ENCODE data around the gene DNAH2.
A peak's percentile ranks its signal among the peaks of the same experiment; 100 is the strongest.

DNAH2 gene

GRCh38 chr17:7856011-7856810, 138.7 kb downstream of the DNAH2 start:
- POLR2A ChIA-PET, result interaction anchor here (0.6 to 2.6 kb wide), 10 partner anchors 11 to 284 kb away, joined by 3 to 31 read pairs (median 6); partner anchors contain the start of genes CHD3 and RNF227
- under 1% methylated on average over 17 of the region's 29 CpGs for WGBS (ENCODE audit: insufficient coverage)
- peak overlapping the region; percentile 88 to 93 for H3K27ac ChIP-seq (ENCODE audit: insufficient read depth in 1 of 2, low read depth in 1 of 2, low read length in 2 of 2, poor library complexity in 1 of 2, severe bottlenecking in 2 of 2)
- peaks cover 3 to 47% (median 24%) of the 10 kb centered on the region in 4 experiments for H3K36me3 ChIP-seq (ENCODE audit: control insufficient read depth in 4 of 4, insufficient read depth in 4 of 4, low read length in 3 of 4)
- DNase-seq, result peak; percentile 87 to 98 (median 95)
- peaks cover 5 to 50% (median 42%) of the 10 kb centered on the region in 4 experiments for H3K4me1 ChIP-seq (ENCODE audit: control extremely low read depth in 1 of 4, control insufficient read depth in 4 of 4, insufficient read depth in 4 of 4, low read length in 3 of 4)
- H3K27me3 ChIP-seq (replicated peaks in 2 of 5; ENCODE audit: control insufficient read depth in 4 of 5, insufficient read depth in 5 of 5, low read length in 4 of 5), result no peaks in the 10 kb centered on the region
- CTCF ChIA-PET, result interaction anchor here (0.6 to 3.1 kb wide), 11 partner anchors 12 to 158 kb away, joined by 3 to 16 read pairs (median 6); no protein-coding TSS in a partner anchor
- peak overlapping the region; percentile 56 to 93 (median 86) for H3K4me3 ChIP-seq (ENCODE audit: control insufficient read depth in 1 of 7, extremely low read depth in 1 of 7, insufficient read depth in 4 of 7, low read depth in 2 of 7, low read length in 6 of 7)
- no peaks in the 10 kb centered on the region for H3K9me3 ChIP-seq (ENCODE audit: control extremely low read depth in 1 of 5, control insufficient read depth in 4 of 5, insufficient read depth in 2 of 5, low read depth in 1 of 5, low read length in 4 of 5)

- peak; percentile 99 to 100 (median 100) for DNase-seq
- peaks cover 7 to 48% (median 25%) of the 10 kb centered on the region in 4 experiments for H3K36me3 ChIP-seq (ENCODE audit: control insufficient read depth in 4 of 4, insufficient read depth in 4 of 4, low read length in 3 of 4)
- 0% methylated on average over 62 of the region's 64 CpGs for WGBS (ENCODE audit: insufficient coverage)
- H3K27me3 ChIP-seq (replicated peaks in 2 of 5; ENCODE audit: control insufficient read depth in 4 of 5, insufficient read depth in 5 of 5, low read length in 4 of 5), result no peaks in the 10 kb centered on the region
- H3K27ac ChIP-seq (ENCODE audit: insufficient read depth in 1 of 2, low read depth in 1 of 2, low read length in 2 of 2, poor library complexity in 1 of 2, severe bottlenecking in 2 of 2), result peak within 1 kb of the TSS; percentile 88 to 93
- H3K4me1 ChIP-seq (ENCODE audit: control extremely low read depth in 1 of 4, control insufficient read depth in 4 of 4, insufficient read depth in 4 of 4, low read length in 3 of 4), result peaks cover 5 to 43% (median 38%) of the 10 kb centered on the region in 4 experiments
- ChIA-PET POLR2A (interaction anchor here (0.7 to 2.6 kb wide), 14 partner anchors 12 to 284 kb away, joined by 3 to 31 read pairs (median 4); partner anchors contain the start of genes CHD3, KDM6B and RNF227), CTCF (interaction anchor here (0.6 to 3.1 kb wide), 17 partner anchors 10 to 170 kb away, joined by 3 to 16 read pairs (median 5); partner anchors contain the start of genes CHD3 and TP53)
- peak within 1 kb of the TSS; percentile 56 to 93 (median 86) for H3K4me3 ChIP-seq (ENCODE audit: control insufficient read depth in 1 of 7, extremely low read depth in 1 of 7, insufficient read depth in 4 of 7, low read depth in 2 of 7, low read length in 6 of 7)
- no peaks in the 10 kb centered on the region for H3K9me3 ChIP-seq (ENCODE audit: control extremely low read depth in 1 of 5, control insufficient read depth in 4 of 5, insufficient read depth in 2 of 5, low read depth in 1 of 5, low read length in 4 of 5)
Observed at GRCh38 chr17:7856811-7857712, 139.5 kb downstream of the DNAH2 start, which contains the start of gene NAA38. TSS of gene NAA38 (minus strand) at chr17:7857559. CDS start at chr17:7857463, 96 bp downstream.

GRCh38 chr17:7857713-7858521, 140.4 kb downstream of the DNAH2 start, which contains the start of gene CYB5D1:
TSS of gene CYB5D1 (plus strand) at chr17:7858003. CDS start at chr17:7858135, 132 bp downstream.
- Histone ChIP-seq H3K9me3 (ENCODE audit: control extremely low read depth in 1 of 5, control insufficient read depth in 4 of 5, insufficient read depth in 2 of 5, low read depth in 1 of 5, low read length in 4 of 5) (no peaks in the 10 kb centered on the region), H3K4me3 (ENCODE audit: control insufficient read depth in 1 of 7, extremely low read depth in 1 of 7, insufficient read depth in 4 of 7, low read depth in 2 of 7, low read length in 6 of 7) (peak within 1 kb of the TSS; percentile 56 to 93 (median 86)), H3K36me3 (ENCODE audit: control insufficient read depth in 4 of 4, insufficient read depth in 4 of 4, low read length in 3 of 4) (peaks cover 7 to 41% (median 20%) of the 10 kb centered on the region in 4 experiments), H3K27me3 (replicated peaks in 2 of 5; ENCODE audit: control insufficient read depth in 4 of 5, insufficient read depth in 5 of 5, low read length in 4 of 5) (no peaks in the 10 kb centered on the region), H3K4me1 (ENCODE audit: control extremely low read depth in 1 of 4, control insufficient read depth in 4 of 4, insufficient read depth in 4 of 4, low read length in 3 of 4) (peaks cover 5 to 38% (median 37%) of the 10 kb centered on the region in 4 experiments), H3K27ac (ENCODE audit: insufficient read depth in 1 of 2, low read depth in 1 of 2, low read length in 2 of 2, poor library complexity in 1 of 2, severe bottlenecking in 2 of 2) (peak within 1 kb of the TSS; percentile 88 to 93)
- ChIA-PET CTCF (interaction anchor here (0.6 to 14.9 kb wide), 16 partner anchors 9 to 170 kb away, joined by 3 to 316 read pairs (median 6); partner anchors contain the start of genes CHD3 and TP53), POLR2A (interaction anchor here (0.7 to 2.6 kb wide), 12 partner anchors 10 to 283 kb away, joined by 3 to 31 read pairs (median 3); partner anchors contain the start of genes CHD3 and KDM6B)
- peak; percentile 95 to 97 (median 97) for DNase-seq
- WGBS (ENCODE audit: insufficient coverage), result 4% methylated on average over 47 of the region's 48 CpGs

GRCh38 chr17:7858522-7858810, 140.9 kb downstream of the DNAH2 start:
- no peaks in the 10 kb centered on the region for H3K9me3 ChIP-seq (ENCODE audit: control extremely low read depth in 1 of 5, control insufficient read depth in 4 of 5, insufficient read depth in 2 of 5, low read depth in 1 of 5, low read length in 4 of 5)
- 56% methylated on average over 20 of the region's 20 CpGs for WGBS (ENCODE audit: insufficient coverage)
- H3K4me3 ChIP-seq (ENCODE audit: control insufficient read depth in 1 of 7, extremely low read depth in 1 of 7, insufficient read depth in 4 of 7, low read depth in 2 of 7, low read length in 6 of 7), result peak overlapping the region; percentile 36 to 93 (median 86)
- DNase-seq, result peak in 2 of 3 donors; percentile 72 to 76
- POLR2A ChIA-PET, result interaction anchor here (0.9 to 1.0 kb wide), 2 partner anchors 9 to 14 kb away, joined by 3 read pairs; no protein-coding TSS in a partner anchor
- peak overlapping the region; percentile 88 to 93 for H3K27ac ChIP-seq (ENCODE audit: insufficient read depth in 1 of 2, low read depth in 1 of 2, low read length in 2 of 2, poor library complexity in 1 of 2, severe bottlenecking in 2 of 2)
- H3K4me1 ChIP-seq (ENCODE audit: control extremely low read depth in 1 of 4, control insufficient read depth in 4 of 4, insufficient read depth in 4 of 4, low read length in 3 of 4), result peaks cover 5 to 38% (median 37%) of the 10 kb centered on the region in 4 experiments
- H3K36me3 ChIP-seq (ENCODE audit: control insufficient read depth in 4 of 4, insufficient read depth in 4 of 4, low read length in 3 of 4), result peaks cover 11 to 39% (median 16%) of the 10 kb centered on the region in 4 experiments
- no peaks in the 10 kb centered on the region for H3K27me3 ChIP-seq (replicated peaks in 2 of 5; ENCODE audit: control insufficient read depth in 4 of 5, insufficient read depth in 5 of 5, low read length in 4 of 5)
- CTCF ChIA-PET, result interaction anchor here (0.6 to 14.9 kb wide), 6 partner anchors 8 to 43 kb away, joined by 3 to 316 read pairs (median 31); partner anchors contain the start of gene CHD3

GRCh38 chr17:7859028-7859427, 141.5 kb downstream of the DNAH2 start:
- 89% methylated on average over 5 of the region's 8 CpGs for WGBS (ENCODE audit: insufficient coverage)
- CTCF ChIA-PET, result interaction anchor here (0.6 to 14.9 kb wide), 10 partner anchors 9 to 115 kb away, joined by 3 to 316 read pairs (median 6); partner anchors contain the start of genes CHD3, KDM6B and RNF227
- no peaks in the 10 kb centered on the region for H3K9me3 ChIP-seq (ENCODE audit: control extremely low read depth in 1 of 5, control insufficient read depth in 4 of 5, insufficient read depth in 2 of 5, low read depth in 1 of 5, low read length in 4 of 5)
- POLR2A ChIA-PET, result interaction anchor here (0.9 to 1.0 kb wide), 2 partner anchors 9 to 14 kb away, joined by 3 read pairs; no protein-coding TSS in a partner anchor
- peak overlapping the region; percentile 2 to 93 for H3K27ac ChIP-seq (ENCODE audit: insufficient read depth in 1 of 2, low read depth in 1 of 2, low read length in 2 of 2, poor library complexity in 1 of 2, severe bottlenecking in 2 of 2)
- peaks cover 11 to 36% (median 15%) of the 10 kb centered on the region in 4 experiments for H3K36me3 ChIP-seq (ENCODE audit: control insufficient read depth in 4 of 4, insufficient read depth in 4 of 4, low read length in 3 of 4)
- peaks cover 5 to 38% (median 37%) of the 10 kb centered on the region in 4 experiments for H3K4me1 ChIP-seq (ENCODE audit: control extremely low read depth in 1 of 4, control insufficient read depth in 4 of 4, insufficient read depth in 4 of 4, low read length in 3 of 4)
- H3K4me3 ChIP-seq (ENCODE audit: control insufficient read depth in 1 of 7, extremely low read depth in 1 of 7, insufficient read depth in 4 of 7, low read depth in 2 of 7, low read length in 6 of 7), result peak overlapping the region in 3 of 7 experiments; percentile 83 to 93 (median 89)
- no peak for DNase-seq
- H3K27me3 ChIP-seq (replicated peaks in 2 of 5; ENCODE audit: control insufficient read depth in 4 of 5, insufficient read depth in 5 of 5, low read length in 4 of 5), result no peaks in the 10 kb centered on the region
